ENCODE results near the gene GALNT6. TPM values are rescaled to one million over a fixed set of nuclear protein-coding genes. Genes with fewer than 3 reads are reported as not detected.

Gene GALNT6
- total RNA-seq = 35.7 and 52.7 TPM in 2 replicates

DNA sequence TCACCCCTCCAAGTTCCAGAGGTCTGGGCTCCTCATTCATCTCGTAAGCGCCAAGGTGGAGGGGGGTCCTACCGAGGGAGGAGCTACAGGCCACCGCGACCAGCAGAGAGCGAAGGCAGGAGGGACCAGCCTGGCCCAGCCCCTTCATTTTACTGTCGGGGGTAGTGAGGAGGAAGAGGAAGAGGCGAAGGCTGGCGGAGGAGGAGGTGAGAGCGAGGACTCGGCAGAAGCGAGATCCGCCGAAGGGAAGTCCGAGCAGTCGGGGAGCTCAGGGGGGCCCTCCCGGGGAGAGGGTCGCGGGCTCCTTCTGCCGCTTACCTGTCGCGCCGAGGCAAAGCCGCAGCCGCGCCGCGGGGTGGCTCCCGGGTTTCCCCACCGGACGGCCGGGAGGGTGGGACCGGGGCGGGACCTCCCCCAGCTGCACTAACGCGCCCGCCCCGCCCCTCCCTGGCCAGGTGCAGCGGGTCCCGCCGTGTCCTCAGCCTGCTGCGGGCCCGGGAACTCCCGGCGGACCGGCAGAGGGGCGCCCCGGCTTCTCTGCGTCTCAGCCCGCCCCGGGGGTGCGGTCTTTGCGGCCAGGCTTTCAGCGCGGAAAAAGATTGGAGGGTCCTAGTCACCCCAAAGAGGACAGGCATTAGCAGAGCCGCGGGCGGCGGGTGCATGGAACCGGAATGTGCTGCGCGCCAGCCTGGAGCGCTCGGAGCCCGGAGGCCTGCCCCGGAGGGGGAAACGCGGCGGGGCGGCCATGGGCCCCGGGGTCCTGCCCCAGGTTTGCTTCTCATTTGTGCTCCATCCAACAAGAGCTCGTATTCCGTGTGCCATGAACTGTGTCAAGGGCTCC, at the start of gene GALNT6:
GALNT6 (minus strand) TSS at position 124 of the 841 bp plus-strand sequence. CDS start 11,625 bp downstream, outside the sequence.

GRCh38 chr12:51424662-51425539, 33.7 kb upstream of the GALNT6 start, which contains the start of gene SLC4A8:
SLC4A8 (plus strand) TSS chr12:51424831; CDS start chr12:51424988, 157 bp downstream.

GRCh38 chr12:51346581-51346980, 44.6 kb downstream of the GALNT6 start, which contains the start of gene CELA1:
CELA1 (minus strand) TSS chr12:51346679; CDS start chr12:51346638, 41 bp downstream.

GRCh38 chr12:51323966-51324895, 67.0 kb downstream of the GALNT6 start, which contains the start of gene BIN2:
BIN2 (minus strand) TSS chr12:51324174; CDS start chr12:51324102, 72 bp downstream.

Other genes with a start within 250 kb of the GALNT6 start
- gene TFCP2, start 218.3 kb downstream of the GALNT6 start, total RNA-seq = 9.0 and 9.1 TPM in 2 replicates
- 0.32 and 0.61 TPM in 2 replicates for gene POU6F1, start 173.3 kb downstream of the GALNT6 start, total RNA-seq
- 52.0 and 58.5 TPM in 2 replicates for gene DAZAP2, start 152.6 kb downstream of the GALNT6 start, total RNA-seq
- 6.2 and 7.4 TPM in 2 replicates for gene SMAGP, start 121.0 kb downstream of the GALNT6 start, total RNA-seq
- gene BIN2, start 67.2 kb downstream of the GALNT6 start, total RNA-seq = not detected in 2 replicates
- not detected in 2 replicates for gene CELA1, start 44.7 kb downstream of the GALNT6 start, total RNA-seq
- 1.6 and 2.4 TPM in 2 replicates for gene SLC4A8, start 33.4 kb upstream of the GALNT6 start, total RNA-seq
- 16.9 and 40.0 TPM in 2 replicates for gene SCN8A, start 199.8 kb upstream of the GALNT6 start, total RNA-seq